Ectodermal cell (in vitro differentiated cells): Measurements from ENCODE around the gene ZC3HAV1. TPM values are rescaled to one million over a fixed set of nuclear protein-coding genes. Genes with fewer than 3 reads are reported as not detected.
"Not testable (repeated sequence)": the region's sequence is repeated elsewhere in the genome, so short reads cannot be mapped to it uniquely, and the experiment has no call there.

ENCODE experiments used
- H3K27ac ChIP-seq: 2 replicates; pipeline ENCODE4 v1.7.0; 2013; ENCODE audit warnings: mild to moderate bottlenecking, low read depth, low read length; ENCODE audit not compliant: insufficient read depth, poor library complexity, severe bottlenecking
- H3K27me3 ChIP-seq: 2 replicates; pipeline ENCODE4 v1.7.0; 2013; ENCODE audit warnings: mild to moderate bottlenecking, low read length; ENCODE audit not compliant: insufficient read depth, control insufficient read depth, poor library complexity, severe bottlenecking
- H3K36me3 ChIP-seq: one replicate; pipeline ENCODE4 v1.7.0; 2013; ENCODE audit warnings: low read length; ENCODE audit not compliant: control insufficient read depth, insufficient read depth
- H3K4me1 ChIP-seq: one replicate; pipeline ENCODE4 v1.7.0; 2013; ENCODE audit warnings: low read length; ENCODE audit not compliant: control insufficient read depth, insufficient read depth
- H3K4me3 ChIP-seq: 2 replicates; pipeline ENCODE4 v1.7.0; 2013; ENCODE audit warnings: low read depth, low read length, control low read depth; ENCODE audit not compliant: insufficient read depth
- H3K9me3 ChIP-seq: 2 replicates; pipeline ENCODE4 v1.7.0; 2013; ENCODE audit warnings: mild to moderate bottlenecking, low read length, moderate library complexity; ENCODE audit not compliant: control insufficient read depth
- WGBS, 2 experiments: methylation state at CpG; one replicate each; pipeline ENCODE4 v1.1.7; 2013; ENCODE audit warnings: missing lambda C conversion rate in 2 of 2; 5-methylcytosine and 5-hydroxymethylcytosine counted together
- polyA plus RNA-seq, 4 experiments: library from polyadenylated mRNA; stranded (reverse); fragments of 50-300 nt; gene quantifications; one replicate each; pipeline ENCODE4 v1.2.3, GENCODE V29; 2013

The ZC3HAV1 gene
- polyA plus RNA-seq (2013, experiment 1 of 4): 10.0 TPM
- 10.8 TPM for polyA plus RNA-seq (2013, experiment 2 of 4)
- polyA plus RNA-seq (2013, experiment 3 of 4): 8.2 TPM
- polyA plus RNA-seq (2013, experiment 4 of 4): 7.9 TPM

GRCh38 chr7:139109188-139109982, at the start of gene ZC3HAV1:
TSS of gene ZC3HAV1 (minus strand) at chr7:139109720. CDS start at chr7:139109331, 389 bp downstream.
- H3K9me3 ChIP-seq: no peaks in the 10 kb centered on the region
- peaks cover 48% of the 10 kb centered on the region for H3K27me3 ChIP-seq
- H3K27ac ChIP-seq: no peak within 1 kb of the TSS
- H3K4me1 ChIP-seq: no peaks in the 10 kb centered on the region
- 2% methylated on average over 68 of the region's 68 CpGs for WGBS, 2 experiments
- peak within 1 kb of the TSS; percentile 82 for H3K4me3 ChIP-seq
- H3K36me3 ChIP-seq: no peaks in the 10 kb centered on the region

- 65 to 71% methylated on average over 2 of the region's 2 CpGs for WGBS, 2 experiments
- no peaks in the 10 kb centered on the region for H3K4me1 ChIP-seq
Observed at GRCh38 chr7:139153832-139154231, 44.3 kb upstream of the ZC3HAV1 start.

GRCh38 chr7:139152149-139152548, 42.6 kb upstream of the ZC3HAV1 start:
- WGBS, 2 experiments: 85 to 100% methylated on average over 1 of the region's 1 CpG
- no peak overlapping the region for H3K4me3 ChIP-seq
- H3K36me3 ChIP-seq: no peaks in the 10 kb centered on the region
- no peak overlapping the region for H3K27ac ChIP-seq
- no peaks in the 10 kb centered on the region for H3K27me3 ChIP-seq
- H3K4me1 ChIP-seq: no peaks in the 10 kb centered on the region
- H3K9me3 ChIP-seq: no peaks in the 10 kb centered on the region

More at GRCh38 chr7:139153832-139154231, 44.3 kb upstream of the ZC3HAV1 start:
- Histone ChIP-seq H3K27ac (no peak overlapping the region), H3K4me3 (no peak overlapping the region), H3K9me3 (no peaks in the 10 kb centered on the region), H3K36me3 (no peaks in the 10 kb centered on the region), H3K27me3 (no peaks in the 10 kb centered on the region)

DNA sequence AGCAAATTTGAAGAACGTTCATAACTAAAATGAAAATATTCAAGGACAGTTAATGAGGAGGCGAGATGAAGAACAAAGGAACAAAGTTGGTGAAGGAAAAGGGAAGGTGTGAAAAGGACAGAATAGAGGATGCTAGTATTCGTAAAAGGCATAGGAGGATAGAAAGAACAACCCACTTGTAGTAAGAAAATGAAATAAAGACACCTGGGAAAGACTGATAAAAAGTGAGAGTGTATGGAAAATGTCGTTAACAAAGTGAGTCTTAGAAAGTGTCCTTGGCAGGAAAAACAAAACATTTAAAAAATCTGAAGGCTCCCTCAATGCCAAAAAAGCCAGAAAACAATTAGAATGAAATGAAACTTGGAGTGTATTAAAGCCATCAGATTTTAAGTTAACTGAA, 29.6 kb upstream of the ZC3HAV1 start:
- no peaks in the 10 kb centered on the region for H3K27me3 ChIP-seq
- H3K36me3 ChIP-seq: peaks cover 4% of the 10 kb centered on the region
- H3K9me3 ChIP-seq: no peaks in the 10 kb centered on the region
- 97 to 98% methylated on average over 4 of the region's 4 CpGs for WGBS, 2 experiments
- no peaks in the 10 kb centered on the region for H3K4me1 ChIP-seq
- H3K27ac ChIP-seq: no peak overlapping the region
- no peak overlapping the region for H3K4me3 ChIP-seq

- Histone ChIP-seq H3K36me3 (no peaks in the 10 kb centered on the region), H3K27ac (no peak overlapping the region), H3K9me3 (no peaks in the 10 kb centered on the region), H3K27me3 (peaks cover 13% of the 10 kb centered on the region), H3K4me1 (peaks cover 6% of the 10 kb centered on the region), H3K4me3 (peak overlapping the region; percentile 53)
- WGBS, 2 experiments: 2 to 3% methylated on average over 34 to 36 of the region's 36 CpGs
Observed at GRCh38 chr7:139133335-139134139, 24.0 kb upstream of the ZC3HAV1 start.

DNA sequence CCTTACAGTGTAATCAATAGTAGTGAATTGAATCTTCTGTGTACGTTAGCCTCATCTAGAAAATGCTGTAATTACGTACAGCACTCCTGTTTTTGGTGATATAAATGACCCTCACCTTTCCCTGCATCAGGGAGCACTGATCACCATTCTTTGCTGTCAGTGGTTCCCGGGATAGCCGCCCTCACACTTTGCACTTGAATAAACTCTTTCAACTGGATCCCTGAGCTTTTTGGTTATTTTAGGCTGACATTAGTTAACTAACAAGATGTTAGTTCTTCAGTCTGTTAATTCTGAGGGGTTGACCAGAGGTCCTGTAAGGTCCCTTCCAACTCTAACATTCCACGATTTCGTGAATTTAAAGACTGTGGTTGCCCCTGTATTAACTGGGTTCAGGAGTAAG, 23.4 kb upstream of the ZC3HAV1 start:
- H3K36me3 ChIP-seq: no peaks in the 10 kb centered on the region
- H3K4me1 ChIP-seq: peaks cover 6% of the 10 kb centered on the region
- WGBS, 2 experiments: 19 to 20% methylated on average over 4 to 6 of the region's 6 CpGs
- peaks cover 13% of the 10 kb centered on the region for H3K27me3 ChIP-seq
- no peaks in the 10 kb centered on the region for H3K9me3 ChIP-seq
- H3K4me3 ChIP-seq: peak overlapping the region; percentile 53
- no peak overlapping the region for H3K27ac ChIP-seq

DNA sequence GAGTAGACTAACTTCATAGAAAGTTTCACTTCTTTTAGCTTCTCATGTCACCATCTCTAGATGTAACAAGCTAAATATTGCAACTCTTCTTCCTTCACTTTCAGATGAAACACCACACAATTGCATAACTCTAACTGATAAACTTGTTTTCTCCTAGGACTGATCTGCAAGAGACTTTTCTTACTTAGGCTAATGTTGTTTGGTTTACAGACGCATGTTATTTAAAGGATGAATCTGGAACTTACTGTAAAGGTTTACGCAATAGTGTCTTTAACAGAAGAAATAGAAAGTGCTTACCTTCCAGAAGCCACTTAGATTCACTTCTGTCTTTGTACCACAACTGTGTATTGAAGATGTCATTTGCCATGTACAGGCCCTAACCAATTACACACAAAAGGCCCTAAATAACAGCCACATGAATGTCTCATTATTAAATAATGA, 22.1 kb upstream of the ZC3HAV1 start:
- H3K9me3 ChIP-seq: no peaks in the 10 kb centered on the region
- peaks cover 13% of the 10 kb centered on the region for H3K27me3 ChIP-seq
- no peak overlapping the region for H3K27ac ChIP-seq
- peaks cover 6% of the 10 kb centered on the region for H3K4me1 ChIP-seq
- no peaks in the 10 kb centered on the region for H3K36me3 ChIP-seq
- 94 to 95% methylated on average over 2 of the region's 2 CpGs for WGBS, 2 experiments
- H3K4me3 ChIP-seq: no peak overlapping the region

DNA sequence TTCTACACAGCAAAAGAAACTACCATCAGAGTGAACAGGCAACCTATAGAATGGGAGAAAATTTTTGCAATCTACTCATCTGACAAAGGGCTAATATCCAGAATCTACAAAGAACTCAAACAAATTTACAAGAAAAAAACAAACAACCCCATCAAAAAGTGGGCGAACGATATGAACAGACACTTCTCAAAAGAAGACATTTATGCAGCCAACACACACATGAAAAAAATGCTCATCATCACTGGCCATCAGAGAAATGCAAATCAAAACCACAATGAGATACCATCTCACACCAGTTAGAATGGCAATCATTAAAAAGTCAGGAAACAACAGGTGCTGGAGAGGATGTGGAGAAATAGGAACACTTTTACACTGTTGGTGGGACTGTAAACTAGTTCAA, 20.3 kb upstream of the ZC3HAV1 start:
- not testable (repeated sequence) for H3K36me3 ChIP-seq, H3K27ac ChIP-seq, H3K4me1 ChIP-seq, H3K9me3 ChIP-seq, H3K4me3 ChIP-seq
- whole genome bisulfite sequencing, 2 experiments: 89 to 92% methylated on average over 2 of the region's 2 CpGs
- H3K27me3 ChIP-seq: peaks cover 13% of the 10 kb centered on the region

GRCh38 chr7:139127648-139128047, 18.1 kb upstream of the ZC3HAV1 start:
- 83 to 85% methylated on average over 4 of the region's 4 CpGs for WGBS, 2 experiments
- Histone ChIP-seq H3K27me3 (peaks cover 8% of the 10 kb centered on the region), H3K27ac (no peak overlapping the region), H3K4me1 (peaks cover 4% of the 10 kb centered on the region), H3K4me3 (no peak overlapping the region), H3K36me3 (no peaks in the 10 kb centered on the region), H3K9me3 (no peaks in the 10 kb centered on the region)

GRCh38 chr7:139125657-139126056, 16.1 kb upstream of the ZC3HAV1 start:
- Histone ChIP-seq H3K9me3 (no peaks in the 10 kb centered on the region), H3K27ac (no peak overlapping the region), H3K4me1 (no peaks in the 10 kb centered on the region), H3K27me3 (no peaks in the 10 kb centered on the region), H3K36me3 (no peaks in the 10 kb centered on the region), H3K4me3 (no peak overlapping the region)
- 82 to 94% methylated on average over 5 to 7 of the region's 7 CpGs for WGBS, 2 experiments
